H7 (cell line): ENCODE results near the gene RPA3. TPM values are rescaled to one million over a fixed set of nuclear protein-coding genes. Genes with fewer than 3 reads are reported as not detected.
"Not testable (repeated sequence)": the region's sequence is repeated elsewhere in the genome, so short reads cannot be mapped to it uniquely, and the experiment has no call there.

ENCODE experiments used
- DNase-seq: peaks from one replicate; pipeline ENCODE4 v3.0.0; 2012
- H3K27me3 ChIP-seq: 2 replicates; pipeline ENCODE4 v1.6.0; 2011; ENCODE audit warnings: mild to moderate bottlenecking, low read length; ENCODE audit not compliant: control insufficient read depth, insufficient read depth
- H3K36me3 ChIP-seq: replicated peaks from 2 replicates; pipeline ENCODE4 v1.5.1; 2011; ENCODE audit warnings: low read length; ENCODE audit not compliant: control insufficient read depth, insufficient read depth
- H3K4me3 ChIP-seq: 2 replicates; pipeline ENCODE4 v1.5.1; 2011; ENCODE audit warnings: low read depth, mild to moderate bottlenecking, control low read depth, low read length, moderate library complexity; ENCODE audit not compliant: insufficient read depth
- total RNA-seq: library from RNA; depleted of rRNA; stranded (reverse); fragments of >200 nt; shearing (Covaris generic); gene quantifications from 2 replicates; pipeline ENCODE4 v1.2.3, GENCODE V29; 2014

The RPA3 gene
- total RNA-seq, 1 experiment from 2014 or later: 59.9 TPM

DNA sequence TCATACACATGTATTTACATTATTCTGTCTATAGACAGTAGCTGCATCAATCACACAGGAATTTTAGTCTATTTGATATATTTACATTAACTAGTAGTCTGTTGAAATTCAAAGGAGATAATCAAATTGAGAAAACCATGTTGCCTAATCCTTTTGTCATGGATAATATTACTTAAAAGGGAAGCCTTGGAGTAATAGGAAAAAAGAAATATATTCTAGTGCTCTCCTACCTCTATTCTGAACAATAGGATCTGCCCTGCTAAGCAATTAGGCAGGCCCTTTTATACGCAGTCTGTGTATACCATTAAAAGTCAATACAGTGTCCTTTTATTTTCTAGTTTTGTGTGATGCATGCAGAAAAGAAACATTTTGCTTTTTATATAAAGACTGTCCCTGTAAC lies 53.4 kb downstream of the RPA3 start:
- H3K4me3 ChIP-seq: no peak overlapping the region
- DNase-seq: no peak
- no peaks in the 10 kb centered on the region for H3K36me3 ChIP-seq
- H3K27me3 ChIP-seq: no peaks in the 10 kb centered on the region

DNA sequence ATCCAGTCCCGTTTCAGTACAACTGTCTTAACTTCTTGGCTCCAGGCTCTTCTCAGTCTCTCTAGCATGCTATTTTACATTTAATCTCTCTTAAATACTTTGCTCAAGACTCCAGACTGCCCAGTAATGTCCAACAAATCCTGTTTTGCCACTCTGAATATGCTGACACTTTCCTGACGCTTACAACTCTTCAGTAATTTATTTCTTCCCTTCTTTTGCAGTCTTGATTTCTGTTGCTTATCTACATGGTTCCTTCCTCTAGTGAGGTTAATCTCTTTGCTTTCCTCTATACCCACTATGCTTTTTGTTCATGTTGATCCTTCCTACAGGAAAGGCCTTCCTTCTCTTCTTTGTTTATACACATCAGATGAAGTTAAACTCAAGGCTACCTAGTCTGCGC lies 54.1 kb downstream of the RPA3 start:
- no peak for DNase-seq
- no peaks in the 10 kb centered on the region for H3K27me3 ChIP-seq
- no peaks in the 10 kb centered on the region for H3K36me3 ChIP-seq
- no peak overlapping the region for H3K4me3 ChIP-seq

DNA sequence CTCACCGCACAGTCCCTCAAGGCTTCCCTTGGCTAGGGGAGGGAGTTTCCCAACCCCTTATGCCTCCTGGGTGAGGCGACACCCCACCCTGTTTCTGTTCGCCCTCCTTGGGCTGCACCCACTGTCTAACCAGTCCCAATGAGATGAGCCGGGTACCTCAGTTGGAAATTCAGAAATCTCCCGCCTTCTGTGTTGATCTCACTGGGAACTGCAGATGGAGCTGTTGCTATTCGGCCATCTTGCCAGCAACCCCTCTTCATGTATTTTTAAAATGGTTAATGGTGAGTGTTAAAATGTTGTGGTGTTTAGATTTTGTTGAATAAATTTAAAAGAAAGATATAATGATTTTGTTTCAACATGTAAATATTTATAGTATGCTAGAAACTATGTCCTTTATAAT lies 55.9 kb downstream of the RPA3 start:
- no peak overlapping the region for H3K4me3 ChIP-seq
- no peak for DNase-seq
- no peaks in the 10 kb centered on the region for H3K36me3 ChIP-seq
- H3K27me3 ChIP-seq: no peaks in the 10 kb centered on the region

DNA sequence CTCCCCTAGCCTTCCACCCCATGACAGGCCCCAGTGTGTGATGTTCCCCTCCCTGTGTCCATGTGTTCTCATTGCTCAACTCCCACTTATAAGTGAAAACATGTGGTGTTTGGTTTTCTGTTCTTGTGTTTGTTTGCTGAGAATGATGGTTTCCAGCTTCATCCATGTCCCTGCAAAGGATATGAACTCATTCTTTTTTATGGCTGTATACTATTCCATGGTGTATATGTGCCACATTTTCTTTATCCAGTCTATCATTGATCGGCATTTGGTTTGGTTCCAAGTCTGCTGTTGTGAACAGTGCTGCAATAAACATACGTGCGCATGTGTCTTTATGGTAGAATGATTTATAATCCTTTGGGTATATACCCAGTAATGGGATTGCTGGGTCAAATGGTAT lies 61.9 kb downstream of the RPA3 start:
- not testable (repeated sequence) for H3K36me3 ChIP-seq, DNase-seq, H3K4me3 ChIP-seq, H3K27me3 ChIP-seq

DNA sequence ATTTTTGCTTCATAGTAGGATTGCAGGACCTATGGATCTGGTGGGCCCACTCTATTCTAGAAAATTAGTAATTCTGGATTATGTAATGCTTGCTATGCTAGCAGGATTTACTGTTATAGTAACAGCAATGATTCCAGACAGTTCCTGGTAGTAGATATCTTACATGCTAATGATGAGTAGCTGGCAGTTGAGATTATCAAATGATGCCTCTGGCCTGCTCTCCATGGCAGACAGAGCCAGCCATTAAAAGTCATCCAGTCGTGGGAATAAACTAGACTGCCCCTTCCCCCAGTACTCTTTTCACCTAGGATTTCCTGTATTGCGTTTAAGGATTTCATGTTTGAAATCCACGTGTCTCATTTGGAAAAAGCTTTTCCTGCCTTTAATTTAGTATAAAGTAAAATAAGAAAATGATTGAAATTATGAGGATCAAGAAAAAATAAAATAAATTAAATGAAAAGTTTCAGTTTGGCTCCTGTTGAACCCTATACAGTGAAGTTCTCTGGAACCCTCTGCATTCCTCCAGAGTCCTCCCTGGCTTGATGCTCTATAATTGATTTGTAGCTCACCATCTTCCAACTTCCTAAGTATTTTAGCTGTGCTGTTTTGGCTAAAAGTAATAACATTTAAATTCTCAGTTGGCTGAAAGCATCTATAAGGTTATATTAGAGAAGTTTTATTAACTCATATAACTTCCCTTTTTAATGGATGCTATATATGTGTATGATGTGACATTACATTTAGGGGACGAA lies 63.3 kb downstream of the RPA3 start:
- Histone ChIP-seq H3K27me3 (no peaks in the 10 kb centered on the region), H3K36me3 (no peaks in the 10 kb centered on the region)
- DNase-seq: no peak

DNA sequence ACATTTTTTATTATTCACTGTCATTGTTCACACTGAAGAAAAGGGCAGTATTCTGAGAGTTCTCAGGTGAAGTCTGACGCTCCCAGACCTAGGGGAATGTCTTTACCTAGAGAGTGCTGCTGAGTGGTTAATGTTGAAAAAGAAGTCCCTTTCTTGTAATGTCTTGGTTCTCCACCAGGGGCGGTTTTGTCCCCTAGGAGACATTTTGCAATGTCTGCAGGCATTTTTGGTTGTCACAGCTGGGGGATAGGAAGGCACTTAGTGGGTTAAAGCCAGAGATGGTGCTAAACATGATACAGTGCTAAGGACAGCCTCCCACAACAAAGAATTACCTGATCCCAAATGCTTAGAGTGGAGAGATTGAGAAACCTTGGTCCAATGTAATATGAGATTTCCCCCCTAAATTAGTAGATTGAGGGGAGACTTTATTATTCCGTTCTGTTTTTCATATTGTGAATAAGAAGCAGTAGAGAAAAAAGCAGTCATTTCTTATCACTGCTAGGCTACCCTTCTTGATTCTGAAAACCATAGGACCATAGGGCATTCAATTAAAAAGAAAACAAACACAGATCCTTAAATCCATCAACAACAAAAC lies 64.7 kb downstream of the RPA3 start:
- H3K4me3 ChIP-seq: no peak overlapping the region
- DNase-seq: peak; percentile 46

More for the DNA sequence above, 63.3 kb downstream of the RPA3 start:
- H3K4me3 ChIP-seq: no peak overlapping the region

DNA sequence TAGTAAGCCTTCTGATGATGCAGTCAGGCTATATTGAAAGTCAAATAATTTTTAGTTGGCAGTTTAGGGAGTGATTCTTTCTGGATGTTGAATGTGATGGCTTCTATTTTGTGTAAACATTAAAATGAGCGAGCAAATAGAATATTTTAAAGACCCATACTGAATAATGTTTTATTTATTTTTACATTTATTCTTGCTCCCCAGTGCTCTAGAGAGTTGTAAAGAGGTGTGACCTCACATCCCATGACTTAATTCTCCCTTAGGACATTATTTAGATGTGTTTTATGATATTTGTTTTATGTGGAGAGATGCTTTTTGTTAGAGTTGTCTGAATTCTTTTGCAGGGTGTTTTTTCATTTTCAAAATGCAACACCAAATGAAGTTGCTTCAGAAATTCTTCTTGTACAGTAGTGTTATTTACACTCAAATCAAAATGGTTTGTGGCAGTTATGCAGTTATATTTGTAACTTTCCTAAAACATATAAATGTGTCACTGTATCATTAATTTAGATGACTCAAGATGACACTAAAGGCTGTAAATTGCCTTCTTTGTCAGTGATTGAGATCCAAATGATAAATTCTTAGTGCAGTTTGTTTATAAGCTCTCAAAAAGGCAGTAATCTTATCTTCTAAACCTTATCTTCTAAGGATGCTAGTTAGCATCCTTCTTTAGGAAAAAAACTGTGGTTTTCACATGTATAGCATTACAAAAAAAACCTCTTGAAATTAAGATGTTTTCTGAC lies 65.4 kb downstream of the RPA3 start:
- Histone ChIP-seq H3K36me3 (no peaks in the 10 kb centered on the region), H3K4me3 (no peak overlapping the region), H3K27me3 (no peaks in the 10 kb centered on the region)
- DNase-seq: no peak

More for the DNA sequence above, 64.7 kb downstream of the RPA3 start:
- Histone ChIP-seq H3K27me3 (no peaks in the 10 kb centered on the region), H3K36me3 (no peaks in the 10 kb centered on the region)

DNA sequence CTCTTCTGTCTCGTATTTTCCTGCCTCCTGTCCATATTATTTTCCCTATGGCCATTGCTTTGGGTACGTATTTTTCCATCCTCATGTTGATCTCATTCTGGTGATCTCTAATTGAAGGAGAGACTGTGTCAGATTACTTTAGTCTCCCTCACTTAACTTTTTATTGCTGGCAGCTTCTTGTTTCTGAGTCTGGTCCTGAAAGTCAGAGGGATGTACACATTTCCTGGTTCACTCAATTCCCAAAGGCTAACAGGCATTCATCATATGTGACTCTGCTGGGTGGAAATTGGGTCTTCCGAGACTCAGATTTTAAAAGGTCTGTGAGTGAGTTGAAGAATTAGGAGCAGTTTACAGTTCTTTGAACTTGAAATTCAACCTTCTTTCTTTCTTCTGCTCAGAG lies 66.9 kb downstream of the RPA3 start:
- no peaks in the 10 kb centered on the region for H3K36me3 ChIP-seq
- H3K27me3 ChIP-seq: no peaks in the 10 kb centered on the region
- no peak overlapping the region for H3K4me3 ChIP-seq
- DNase-seq: no peak

DNA sequence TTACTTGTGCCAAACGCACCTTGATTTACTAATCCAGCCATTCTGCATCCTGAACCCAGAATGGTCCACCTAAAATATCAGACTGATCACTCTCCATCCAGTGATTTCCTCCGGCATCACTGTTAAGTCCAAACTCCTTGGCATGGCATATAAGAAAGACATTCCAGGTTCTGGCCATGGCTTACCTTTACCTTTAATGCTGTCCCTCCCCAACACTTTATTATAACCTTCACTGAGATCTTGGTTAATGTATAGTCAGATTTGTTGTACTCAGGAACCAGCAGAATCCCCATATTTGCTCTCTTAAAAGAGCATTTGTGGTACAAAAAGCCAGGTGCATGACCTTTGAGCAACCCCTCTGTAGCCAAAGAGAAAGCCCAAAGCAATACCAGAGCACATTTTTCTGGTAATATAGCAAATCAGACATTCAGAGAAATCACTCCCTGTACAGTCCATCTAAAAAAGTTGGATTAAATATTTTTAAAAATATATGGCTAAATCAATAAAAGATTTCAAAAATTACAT lies 67.7 kb downstream of the RPA3 start:
- Histone ChIP-seq H3K4me3 (no peak overlapping the region), H3K36me3 (no peaks in the 10 kb centered on the region), H3K27me3 (no peaks in the 10 kb centered on the region)
- no peak for DNase-seq

DNA sequence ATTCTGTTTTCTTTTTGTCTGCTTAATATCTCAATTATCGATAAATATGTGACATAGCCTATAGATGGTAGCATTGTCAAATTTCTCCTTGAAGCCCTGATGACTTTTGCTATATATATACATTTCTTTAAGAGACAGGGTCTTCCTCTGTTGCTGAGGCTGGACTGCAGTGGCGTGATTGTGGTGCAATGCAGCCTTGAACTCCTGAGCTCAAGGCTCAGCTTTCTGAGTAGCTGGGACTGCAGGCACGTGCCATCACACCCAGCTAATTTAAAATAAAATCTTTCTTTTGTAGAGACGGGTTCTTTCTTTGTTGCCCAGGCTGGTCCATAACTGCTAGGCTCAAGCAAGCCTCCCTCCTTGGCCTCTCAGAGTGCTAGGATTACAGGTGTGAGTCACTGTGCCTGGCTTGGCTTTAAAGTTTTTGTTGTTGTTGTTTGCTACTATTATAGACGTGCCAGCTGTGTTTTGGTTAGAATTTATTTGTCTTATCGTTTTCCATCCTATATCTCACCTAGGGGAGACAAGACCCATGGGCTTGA lies 70.8 kb downstream of the RPA3 start:
- H3K27me3 ChIP-seq: no peaks in the 10 kb centered on the region
- no peaks in the 10 kb centered on the region for H3K36me3 ChIP-seq
- no peak overlapping the region for H3K4me3 ChIP-seq
- no peak for DNase-seq

DNA sequence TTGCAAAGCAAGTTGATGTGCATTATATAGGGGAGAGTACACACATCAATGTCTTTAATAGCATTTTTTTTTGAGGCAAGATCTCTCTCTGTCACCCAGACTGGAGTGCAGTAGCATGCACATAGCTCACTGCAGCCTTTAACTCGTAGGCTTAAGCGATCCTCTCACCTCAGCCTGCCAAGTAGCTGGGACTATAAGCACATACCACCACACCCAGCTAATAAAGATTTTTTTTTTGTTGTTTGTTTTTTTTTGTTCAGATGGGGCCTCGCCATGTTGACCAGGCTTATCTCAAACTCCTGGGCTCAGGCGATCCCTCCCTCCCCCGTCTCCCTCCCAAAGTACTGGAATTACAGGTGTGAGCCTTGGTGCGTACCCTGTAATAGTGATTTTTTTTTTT lies 76.3 kb downstream of the RPA3 start:
- no peak for DNase-seq
- no peak overlapping the region for H3K4me3 ChIP-seq
- H3K36me3 ChIP-seq: no peaks in the 10 kb centered on the region
- H3K27me3 ChIP-seq: no peaks in the 10 kb centered on the region

DNA sequence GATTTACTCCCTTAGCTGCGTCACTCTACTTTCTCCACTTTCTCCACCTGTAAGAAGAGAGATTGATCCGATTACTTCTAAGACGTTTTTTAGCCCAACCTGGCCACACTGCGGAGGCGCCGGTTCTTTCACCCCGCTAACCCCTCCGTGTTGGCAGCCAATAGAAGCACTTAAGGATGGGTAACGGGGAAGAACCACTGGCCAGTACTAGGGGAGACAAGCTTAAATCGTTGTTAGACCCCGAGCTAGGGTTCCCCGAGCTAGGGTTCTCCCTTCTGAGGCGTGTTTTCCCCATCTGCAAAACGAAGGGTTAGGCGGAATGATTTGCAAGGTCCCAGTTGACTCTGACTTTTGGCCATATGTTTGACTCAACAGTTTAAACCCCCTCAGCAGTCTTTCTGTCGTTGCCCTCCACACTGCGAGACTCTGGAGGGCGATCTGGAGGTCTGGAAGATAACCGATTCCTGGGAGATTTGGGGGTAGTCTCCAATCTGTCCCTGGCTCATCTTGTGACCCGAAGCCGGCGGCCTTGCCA lies 77.2 kb downstream of the RPA3 start:
- Histone ChIP-seq H3K27me3 (no peaks in the 10 kb centered on the region), H3K36me3 (no peaks in the 10 kb centered on the region), H3K4me3 (peak overlapping the region; percentile 73)
- peak; percentile 26 for DNase-seq

DNA sequence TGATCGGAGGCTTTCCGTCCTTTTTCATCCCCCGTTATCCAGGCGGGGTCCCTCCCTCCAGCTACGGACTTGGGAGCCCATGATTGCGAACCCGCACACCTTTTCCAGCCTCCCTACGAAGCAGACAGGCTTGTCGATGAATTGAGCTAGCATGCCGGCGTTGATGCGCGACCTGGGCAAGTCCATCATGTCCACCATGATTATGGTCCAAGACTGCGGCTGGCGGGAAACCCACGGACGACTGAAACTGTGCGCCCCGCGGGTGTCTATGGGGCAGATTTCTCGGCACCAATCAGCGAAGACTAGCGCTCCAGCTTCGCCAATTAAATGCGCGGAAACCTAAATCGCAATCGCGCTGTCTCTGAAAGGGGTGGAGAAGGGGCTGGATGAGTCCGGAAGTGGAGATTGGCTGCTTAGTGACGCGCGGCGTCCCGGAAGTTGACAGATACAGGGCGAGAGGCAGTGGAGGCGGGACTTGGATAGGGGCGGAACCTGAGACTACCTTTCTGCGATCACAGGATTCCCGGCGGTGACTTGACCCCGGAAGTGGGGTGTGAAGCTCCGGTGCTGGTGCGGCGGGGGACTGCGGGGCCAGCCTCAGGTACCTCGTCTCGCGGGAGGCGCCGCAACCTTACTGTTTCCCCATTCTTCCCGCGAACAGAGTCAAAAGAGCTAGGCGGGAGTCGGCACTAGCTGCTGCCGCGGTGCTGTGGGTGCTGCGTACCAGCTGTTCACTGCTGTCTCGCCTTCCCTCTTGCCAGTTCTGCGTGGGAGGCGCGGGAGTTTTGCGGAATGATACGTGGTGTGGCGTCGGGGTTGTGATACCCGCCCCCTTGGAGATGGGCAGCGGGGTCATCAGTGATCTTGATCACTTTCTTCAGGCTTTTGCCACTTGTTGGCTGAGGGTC lies 77.9 kb downstream of the RPA3 start, which contains the start of gene UMAD1:
Gene UMAD1, plus strand, starts transcription at position 532 of the 908 bp plus-strand sequence. CDS start 32,620 bp downstream, outside the sequence.
- Histone ChIP-seq H3K4me3 (peak within 1 kb of the TSS; percentile 73), H3K27me3 (no peaks in the 10 kb centered on the region), H3K36me3 (no peaks in the 10 kb centered on the region)
- peak; percentile 88 for DNase-seq
